Fibroblast of lung (primary cell): ENCODE measurements around the gene ROR2. TPM values are rescaled to one million over a fixed set of nuclear protein-coding genes. Genes with fewer than 3 reads are reported as not detected.

Source experiments
- DNase-seq, 2 donors: peaks; one replicate each; pipeline versions ENCODE4 v3.0.0 to v3.0.0-alpha.2; 2010; ENCODE audit warnings: low read depth in 2 of 2
- H2AFZ ChIP-seq: 2 replicates; pipeline ENCODE4 v1.5.1; 2012; ENCODE audit warnings: low read length, control low read depth, inconsistent platforms
- H3K27ac ChIP-seq: 2 replicates; pipeline ENCODE4 v1.5.1; 2011; ENCODE audit warnings: low read length, control low read depth; ENCODE audit not compliant: insufficient read depth
- H3K27me3 ChIP-seq: 2 replicates; pipeline ENCODE4 v1.5.1; 2011; ENCODE audit warnings: mild to moderate bottlenecking, low read length; ENCODE audit not compliant: control insufficient read depth, insufficient read depth
- H3K36me3 ChIP-seq: 2 replicates; pipeline ENCODE4 v1.5.1; 2011; ENCODE audit warnings: low read length; ENCODE audit not compliant: control insufficient read depth, insufficient read depth
- H3K4me1 ChIP-seq: 2 replicates; pipeline ENCODE4 v1.5.1; 2011; ENCODE audit warnings: low read length; ENCODE audit not compliant: control insufficient read depth, insufficient read depth; ENCODE audit errors: extremely low read depth
- H3K4me2 ChIP-seq: 2 replicates; pipeline ENCODE4 v1.5.1; 2011; ENCODE audit warnings: low read length, control low read depth; ENCODE audit not compliant: insufficient read depth; ENCODE audit errors: extremely low read depth
- H3K4me3 ChIP-seq, 4 experiments: fragments of 200-600 bp in 1 of 4; sonication (generic) in 1 of 4; replicated peaks in 1 of 4; 2 replicates each; pipeline ENCODE4 v1.5.1; 2011 to 2016; ENCODE audit warnings: low read length in 4 of 4, low read depth in 3 of 4, mild to moderate bottlenecking in 3 of 4, control low read depth in 2 of 4, inconsistent platforms in 1 of 4, mixed read lengths in 1 of 4; ENCODE audit not compliant: insufficient read depth in 1 of 4; ENCODE audit errors: control extremely low read depth in 1 of 4
- H3K79me2 ChIP-seq: 2 replicates; pipeline ENCODE4 v1.5.1; 2012; ENCODE audit warnings: mild to moderate bottlenecking, low read length, inconsistent platforms; ENCODE audit not compliant: control insufficient read depth, insufficient read depth
- H3K9ac ChIP-seq: 2 replicates; pipeline ENCODE4 v1.5.1; 2011; ENCODE audit warnings: mild to moderate bottlenecking, low read length, control low read depth; ENCODE audit not compliant: insufficient read depth
- H3K9me3 ChIP-seq: 2 replicates; pipeline ENCODE4 v1.5.1; 2012; ENCODE audit warnings: low read depth, low read length; ENCODE audit not compliant: control insufficient read depth, insufficient read depth
- H4K20me1 ChIP-seq: 2 replicates; pipeline ENCODE4 v1.5.1; 2011; ENCODE audit warnings: low read length; ENCODE audit not compliant: control insufficient read depth, insufficient read depth; ENCODE audit errors: extremely low read depth
- EZH2 ChIP-seq: IDR thresholded peaks from 2 replicates; pipeline ENCODE4 v1.5.1; 2012; ENCODE audit warnings: low read length, control low read depth, mild to moderate bottlenecking; ENCODE audit errors: missing control alignments
- polyA plus RNA-seq, 2 donors: library from polyadenylated mRNA; depleted of rRNA in 1 of 2; stranded (reverse) in 1 of 2; unstranded in 1 of 2; fragments of >200 nt; gene quantifications; 2 replicates each; pipeline ENCODE4 v1.2.1, GENCODE V29; 2011 to 2012; ENCODE audit warnings: missing spikeins in 1 of 2
- total RNA-seq: library from RNA; depleted of rRNA; stranded (reverse); fragments of >200 nt; gene quantifications from 2 replicates; pipeline ENCODE4 v1.2.1, GENCODE V29; 2014
- TF ChIP-seq, protein P1 (sequence below), 2 donors: IDR thresholded peaks in 1 of 2; conservative IDR thresholded peaks in 1 of 2; 1 replicate in 1 of 2; 2 replicates in 1 of 2; pipeline ENCODE4 v1.5.1; 2011 to 2012; ENCODE audit warnings: low read length in 2 of 2, control low read depth in 1 of 2, inconsistent platforms in 1 of 2, low read depth in 1 of 2, mild to moderate bottlenecking in 1 of 2

The ROR2 gene
- total and polyA plus RNA-seq, 2 donors (not counting 1 experiment from before 2014, with no cell fraction given), result 2.3 to 27.9 TPM

DNA sequence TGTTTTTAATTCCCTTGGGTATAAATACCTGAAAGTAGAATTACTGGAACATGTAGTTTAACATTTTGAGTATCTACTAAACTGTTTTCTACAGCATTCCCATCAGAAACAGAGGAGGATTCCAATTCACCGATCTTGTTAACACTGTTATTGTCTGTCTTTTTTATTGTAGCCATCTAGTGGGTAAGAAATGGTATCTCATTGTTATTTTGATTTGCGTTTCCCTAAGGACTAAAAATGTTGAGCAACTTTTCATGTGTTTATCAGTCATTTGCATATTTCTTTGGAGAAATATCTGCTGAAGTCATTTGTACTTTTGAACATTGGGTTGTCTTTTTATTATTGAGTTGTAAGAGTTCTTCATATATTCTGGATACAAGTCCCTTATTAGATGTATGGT is 391.1 kb downstream of the ROR2 start:
- H3K4me3 ChIP-seq, result no peak overlapping the region
- H3K9ac ChIP-seq, result no peak overlapping the region
- H3K9me3 ChIP-seq, result no peaks in the 10 kb centered on the region
- DNase-seq, result peak in 1 of 2 donors; percentile 39
- H3K27me3 ChIP-seq, result no peaks in the 10 kb centered on the region
- TF ChIP-seq, protein P1, sequence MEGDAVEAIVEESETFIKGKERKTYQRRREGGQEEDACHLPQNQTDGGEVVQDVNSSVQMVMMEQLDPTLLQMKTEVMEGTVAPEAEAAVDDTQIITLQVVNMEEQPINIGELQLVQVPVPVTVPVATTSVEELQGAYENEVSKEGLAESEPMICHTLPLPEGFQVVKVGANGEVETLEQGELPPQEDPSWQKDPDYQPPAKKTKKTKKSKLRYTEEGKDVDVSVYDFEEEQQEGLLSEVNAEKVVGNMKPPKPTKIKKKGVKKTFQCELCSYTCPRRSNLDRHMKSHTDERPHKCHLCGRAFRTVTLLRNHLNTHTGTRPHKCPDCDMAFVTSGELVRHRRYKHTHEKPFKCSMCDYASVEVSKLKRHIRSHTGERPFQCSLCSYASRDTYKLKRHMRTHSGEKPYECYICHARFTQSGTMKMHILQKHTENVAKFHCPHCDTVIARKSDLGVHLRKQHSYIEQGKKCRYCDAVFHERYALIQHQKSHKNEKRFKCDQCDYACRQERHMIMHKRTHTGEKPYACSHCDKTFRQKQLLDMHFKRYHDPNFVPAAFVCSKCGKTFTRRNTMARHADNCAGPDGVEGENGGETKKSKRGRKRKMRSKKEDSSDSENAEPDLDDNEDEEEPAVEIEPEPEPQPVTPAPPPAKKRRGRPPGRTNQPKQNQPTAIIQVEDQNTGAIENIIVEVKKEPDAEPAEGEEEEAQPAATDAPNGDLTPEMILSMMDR (conservative IDR thresholded peaks at IDR 0.05 in 1 of 2, IDR thresholded peaks at IDR 0.05 in 1 of 2; ENCODE audit: low read depth in 1 of 2, low read length in 2 of 2), result no peak
- no peak for TF ChIP-seq EZH2
- no peak overlapping the region for H3K4me2 ChIP-seq
- no peaks in the 10 kb centered on the region for H3K4me1 ChIP-seq
- no peak overlapping the region for H2AFZ ChIP-seq
- H3K36me3 ChIP-seq, result no peaks in the 10 kb centered on the region
- H3K27ac ChIP-seq, result no peak overlapping the region
- H3K79me2 ChIP-seq, result no peaks in the 10 kb centered on the region
- H4K20me1 ChIP-seq, result no peaks in the 10 kb centered on the region

DNA sequence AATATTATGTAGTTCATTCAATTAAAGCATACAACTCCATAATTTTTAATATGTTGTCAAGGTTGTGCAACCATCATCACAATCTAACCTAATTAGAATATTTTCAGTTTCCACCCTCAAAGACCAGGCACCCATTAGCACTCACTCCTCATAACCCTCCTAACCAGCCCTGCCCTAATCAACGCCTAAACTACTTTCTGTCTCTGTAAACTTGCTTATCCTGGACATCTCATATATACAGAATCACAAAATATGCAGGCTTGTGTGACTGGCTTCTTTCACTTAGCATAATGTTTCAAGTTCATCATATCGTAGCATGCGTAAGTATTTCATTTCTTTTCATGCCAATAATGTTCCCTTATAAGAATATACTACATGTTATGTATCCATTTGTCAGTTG is 391.6 kb downstream of the ROR2 start:
- DNase-seq, result no peak
- H4K20me1 ChIP-seq, result no peaks in the 10 kb centered on the region
- H3K36me3 ChIP-seq, result no peaks in the 10 kb centered on the region
- H3K27me3 ChIP-seq, result no peaks in the 10 kb centered on the region
- H3K4me2 ChIP-seq, result no peak overlapping the region
- H3K4me3 ChIP-seq, result no peak overlapping the region
- no peaks in the 10 kb centered on the region for H3K9me3 ChIP-seq
- H2AFZ ChIP-seq, result no peak overlapping the region
- no peak overlapping the region for H3K9ac ChIP-seq
- no peak overlapping the region for H3K27ac ChIP-seq
- H3K79me2 ChIP-seq, result no peaks in the 10 kb centered on the region
- no peak for TF ChIP-seq EZH2
- TF ChIP-seq, protein P1 (conservative IDR thresholded peaks at IDR 0.05 in 1 of 2, IDR thresholded peaks at IDR 0.05 in 1 of 2; ENCODE audit: low read depth in 1 of 2, low read length in 2 of 2), result no peak
- H3K4me1 ChIP-seq, result no peaks in the 10 kb centered on the region

DNA sequence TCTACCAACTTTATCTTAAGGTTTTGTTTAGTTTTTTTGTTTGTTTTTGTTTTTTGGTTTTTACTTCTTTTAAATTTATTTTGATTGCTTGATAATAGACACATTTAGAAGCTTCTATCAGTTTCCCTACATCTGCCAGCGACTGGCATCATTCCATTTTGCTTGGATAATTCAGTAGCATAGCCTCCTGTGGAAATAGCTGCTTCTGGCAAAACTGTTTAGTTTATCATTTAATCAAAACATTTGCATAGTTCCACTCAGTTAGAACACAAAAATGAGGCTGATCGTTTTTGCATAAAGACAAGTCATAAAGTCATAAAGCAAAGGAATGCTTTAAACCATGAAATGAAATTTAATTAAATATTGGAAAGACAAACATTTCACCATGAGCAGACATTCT is 392.7 kb downstream of the ROR2 start:
- H3K79me2 ChIP-seq, result no peaks in the 10 kb centered on the region
- no peak overlapping the region for H3K4me3 ChIP-seq
- no peaks in the 10 kb centered on the region for H3K4me1 ChIP-seq
- no peak overlapping the region for H3K9ac ChIP-seq
- H3K9me3 ChIP-seq, result no peaks in the 10 kb centered on the region
- TF ChIP-seq EZH2, result no peak
- TF ChIP-seq, protein P1 (conservative IDR thresholded peaks at IDR 0.05 in 1 of 2, IDR thresholded peaks at IDR 0.05 in 1 of 2; ENCODE audit: low read depth in 1 of 2, low read length in 2 of 2), result no peak
- peak in 1 of 2 donors; percentile 29 for DNase-seq
- H3K27me3 ChIP-seq, result no peaks in the 10 kb centered on the region
- no peak overlapping the region for H2AFZ ChIP-seq
- H4K20me1 ChIP-seq, result no peaks in the 10 kb centered on the region
- H3K36me3 ChIP-seq, result no peaks in the 10 kb centered on the region
- H3K4me2 ChIP-seq, result no peak overlapping the region
- H3K27ac ChIP-seq, result no peak overlapping the region
